IPS-18a (cell line): ENCODE data around the gene SORBS2.

Experiments used
- H3K27ac ChIP-seq: one replicate; pipeline ENCODE4 v1.5.1; 2013; ENCODE audit warnings: low read length
- H3K27me3 ChIP-seq: one replicate; pipeline ENCODE4 v1.6.1; 2013; ENCODE audit warnings: mild to moderate bottlenecking, low read length; ENCODE audit not compliant: control insufficient read depth, insufficient read depth
- H3K36me3 ChIP-seq: one replicate; pipeline ENCODE4 v1.6.1; 2013; ENCODE audit warnings: low read depth, low read length; ENCODE audit not compliant: control insufficient read depth
- H3K4me1 ChIP-seq: one replicate; pipeline ENCODE4 v1.6.1; 2013; ENCODE audit warnings: low read depth, low read length; ENCODE audit not compliant: control insufficient read depth
- H3K4me3 ChIP-seq: one replicate; pipeline ENCODE4 v1.5.1; 2013; ENCODE audit warnings: low read length
- H3K9ac ChIP-seq: one replicate; pipeline ENCODE4 v1.6.1; 2013; ENCODE audit warnings: mild to moderate bottlenecking, low read length, moderate library complexity
- H3K9me3 ChIP-seq: one replicate; pipeline ENCODE4 v1.6.1; 2013; ENCODE audit warnings: low read depth, low read length; ENCODE audit not compliant: control insufficient read depth

SORBS2 gene

DNA sequence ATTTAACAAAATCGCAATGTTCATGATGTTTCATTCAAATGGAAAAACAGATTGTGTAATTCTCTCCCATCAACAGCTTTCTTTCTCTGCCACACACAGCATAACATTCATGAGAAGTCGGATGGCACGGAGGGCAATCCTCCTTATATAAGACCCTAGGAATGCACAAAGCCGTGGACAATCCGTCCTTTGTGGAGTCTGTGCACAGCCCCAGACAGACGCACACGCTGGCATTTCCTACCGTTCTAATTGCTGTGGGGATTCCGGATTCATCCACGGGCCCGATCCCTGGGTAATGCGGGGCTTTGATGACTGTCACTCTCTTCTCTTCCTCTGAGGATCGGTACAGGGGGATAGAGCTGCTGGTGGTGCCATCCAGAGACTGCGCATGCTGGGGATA lies 154.8 kb downstream of the SORBS2 start:
- no peaks in the 10 kb centered on the region for H3K9me3 ChIP-seq
- no peak overlapping the region for H3K27ac ChIP-seq
- H3K9ac ChIP-seq, result no peak overlapping the region
- no peak overlapping the region for H3K4me3 ChIP-seq
- H3K27me3 ChIP-seq, result no peaks in the 10 kb centered on the region
- H3K4me1 ChIP-seq, result peaks cover 37% of the 10 kb centered on the region
- no peaks in the 10 kb centered on the region for H3K36me3 ChIP-seq

DNA sequence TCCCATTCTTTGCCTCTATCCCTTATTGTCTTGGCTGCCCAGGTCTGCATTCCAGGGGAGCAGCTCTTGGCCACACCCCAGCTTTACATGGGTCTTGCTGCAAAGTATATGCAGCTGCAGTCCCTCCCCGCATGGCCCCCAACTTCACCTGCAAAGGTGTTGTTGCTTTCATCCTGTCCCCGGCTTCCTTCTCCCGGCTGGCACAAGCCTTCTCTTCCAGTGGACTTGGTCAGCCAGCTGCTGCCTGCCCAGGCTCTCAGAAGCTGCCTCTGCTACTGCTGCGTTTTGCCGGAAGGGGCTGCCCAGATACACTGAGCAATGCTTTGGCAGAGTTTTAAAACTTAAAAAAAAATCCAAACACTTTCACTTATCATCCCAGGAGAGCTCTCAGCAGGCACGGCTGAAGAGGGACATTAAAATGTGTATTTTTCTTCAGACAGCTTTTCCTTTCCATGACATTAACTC lies 155.5 kb downstream of the SORBS2 start:
- Histone ChIP-seq H3K4me1 (peaks cover 39% of the 10 kb centered on the region), H3K9me3 (no peaks in the 10 kb centered on the region), H3K9ac (no peak overlapping the region), H3K36me3 (no peaks in the 10 kb centered on the region), H3K27me3 (no peaks in the 10 kb centered on the region), H3K4me3 (no peak overlapping the region), H3K27ac (no peak overlapping the region)

DNA sequence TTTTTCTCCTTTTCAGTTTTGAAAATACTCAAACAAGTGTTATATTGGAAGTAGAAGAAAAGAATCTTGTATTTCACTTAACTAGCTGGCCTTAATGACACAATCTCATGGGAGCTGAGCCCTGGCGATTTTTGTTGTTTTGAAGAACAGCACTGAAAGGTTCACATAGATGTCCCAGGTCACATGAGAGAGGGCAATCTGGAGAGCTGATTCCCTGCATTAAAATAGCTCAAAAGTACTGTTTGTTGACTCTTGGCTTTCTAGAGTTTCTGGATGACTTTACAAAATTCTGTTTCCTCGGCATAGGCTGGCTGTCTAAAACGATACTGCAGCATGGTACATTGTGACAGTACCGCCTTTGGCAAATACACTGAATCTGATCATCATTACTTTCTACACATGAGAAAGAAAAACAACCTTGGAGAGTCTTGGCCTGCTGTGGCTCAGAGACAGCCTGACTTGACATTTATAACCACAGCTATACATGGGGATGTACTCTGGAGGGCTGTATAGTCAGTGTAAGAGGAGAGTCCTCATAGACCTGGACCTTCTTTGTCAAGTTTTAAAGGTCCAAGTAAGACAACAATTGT lies 156.9 kb downstream of the SORBS2 start:
- Histone ChIP-seq H3K9me3 (no peaks in the 10 kb centered on the region), H3K27ac (no peak overlapping the region), H3K4me1 (peaks cover 53% of the 10 kb centered on the region), H3K36me3 (no peaks in the 10 kb centered on the region), H3K4me3 (no peak overlapping the region), H3K9ac (no peak overlapping the region), H3K27me3 (no peaks in the 10 kb centered on the region)

DNA sequence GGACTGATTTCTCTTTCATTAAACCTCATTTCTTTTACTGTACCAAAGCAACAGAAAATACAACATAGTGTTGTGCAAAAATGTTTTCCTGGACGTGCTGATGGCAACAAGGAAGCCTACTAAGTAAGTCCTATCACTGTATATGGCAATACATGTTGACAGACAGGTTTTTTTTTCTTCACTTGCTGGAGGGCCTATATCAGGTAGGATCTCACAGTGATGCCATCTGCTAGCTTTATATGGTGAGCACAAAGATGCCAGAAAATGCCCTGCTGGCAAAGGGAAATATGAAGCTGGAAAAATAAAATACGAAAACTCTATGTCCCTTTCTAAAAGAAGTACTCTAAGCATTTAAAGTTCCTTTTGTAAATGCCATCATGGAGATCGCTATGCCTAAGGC lies 157.7 kb downstream of the SORBS2 start:
- Histone ChIP-seq H3K9me3 (no peaks in the 10 kb centered on the region), H3K4me3 (no peak overlapping the region), H3K27me3 (no peaks in the 10 kb centered on the region), H3K36me3 (no peaks in the 10 kb centered on the region), H3K4me1 (peaks cover 54% of the 10 kb centered on the region), H3K27ac (no peak overlapping the region), H3K9ac (no peak overlapping the region)

DNA sequence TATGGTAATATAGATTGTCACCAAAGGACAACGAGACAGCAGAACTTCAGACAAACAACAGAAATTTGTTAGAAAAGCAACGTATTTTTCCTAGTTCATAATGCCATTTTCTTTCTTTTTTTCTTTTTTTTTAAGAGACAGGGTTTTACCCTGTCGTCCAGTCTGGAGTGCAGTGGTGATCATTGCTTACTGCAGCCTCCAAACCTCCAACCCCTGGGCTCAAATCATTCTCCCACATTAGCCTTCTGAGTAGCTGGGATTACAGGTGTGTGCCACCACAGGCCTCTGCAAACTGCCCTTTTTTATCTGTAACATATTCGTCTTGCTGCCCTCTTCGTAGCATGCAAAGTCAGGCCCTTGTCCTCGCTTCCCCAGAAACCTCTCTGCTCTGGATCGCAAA lies 160.1 kb downstream of the SORBS2 start:
- Histone ChIP-seq H3K9me3 (no peaks in the 10 kb centered on the region), H3K27me3 (no peaks in the 10 kb centered on the region), H3K9ac (no peak overlapping the region), H3K4me1 (peaks cover 45% of the 10 kb centered on the region), H3K36me3 (no peaks in the 10 kb centered on the region), H3K27ac (no peak overlapping the region), H3K4me3 (peak overlapping the region; percentile 0)

DNA sequence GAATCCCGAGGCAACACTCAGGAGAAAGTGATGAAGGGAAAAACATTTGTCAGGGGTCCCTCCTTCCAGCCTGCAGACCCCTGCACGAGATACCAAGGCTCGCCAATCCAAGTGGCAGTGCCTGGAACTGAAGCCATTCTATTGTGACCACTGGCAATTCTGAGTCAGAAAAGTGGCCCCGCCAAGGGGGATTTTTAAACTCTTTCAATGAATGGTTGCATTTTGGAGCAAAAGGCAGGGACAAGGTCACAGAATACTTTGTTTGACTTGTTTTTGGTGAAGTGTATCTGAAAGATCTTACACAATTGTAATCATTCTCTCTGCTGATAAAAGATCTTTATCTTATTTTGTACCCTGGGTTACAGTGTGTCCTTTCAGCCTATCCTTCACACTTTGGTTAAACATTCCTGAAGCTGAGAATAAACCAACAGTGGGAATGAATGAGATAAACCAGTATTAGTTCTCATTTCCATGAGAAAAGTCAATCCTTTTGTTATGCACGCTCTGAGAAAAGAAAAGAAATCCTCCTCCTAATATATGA lies 160.8 kb downstream of the SORBS2 start:
- H3K4me1 ChIP-seq, result peaks cover 39% of the 10 kb centered on the region
- H3K27ac ChIP-seq, result no peak overlapping the region
- no peak overlapping the region for H3K9ac ChIP-seq
- H3K9me3 ChIP-seq, result no peaks in the 10 kb centered on the region
- H3K36me3 ChIP-seq, result no peaks in the 10 kb centered on the region
- peak overlapping the region; percentile 0 for H3K4me3 ChIP-seq
- no peaks in the 10 kb centered on the region for H3K27me3 ChIP-seq

DNA sequence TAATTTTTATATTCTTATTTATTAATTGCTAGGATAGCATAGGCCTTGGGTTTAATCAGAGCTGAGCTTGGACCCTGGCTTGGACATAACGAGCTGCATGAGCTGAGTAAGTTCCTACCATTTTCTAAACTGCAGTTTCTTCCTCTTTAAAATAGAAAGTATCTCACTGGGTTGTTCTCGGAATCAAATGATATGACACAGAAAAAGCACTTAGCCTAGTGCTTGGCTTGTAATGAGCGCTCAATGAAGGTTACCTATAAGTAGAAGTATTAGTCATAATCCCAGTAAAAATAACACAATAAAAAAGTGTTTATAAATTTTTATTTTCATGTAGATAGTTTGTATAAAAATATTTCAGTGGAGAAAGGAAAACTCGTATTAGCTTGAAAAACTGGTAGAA lies 163.4 kb downstream of the SORBS2 start:
- no peaks in the 10 kb centered on the region for H3K9me3 ChIP-seq
- H3K27me3 ChIP-seq, result no peaks in the 10 kb centered on the region
- no peaks in the 10 kb centered on the region for H3K36me3 ChIP-seq
- no peak overlapping the region for H3K27ac ChIP-seq
- H3K4me1 ChIP-seq, result peaks cover 36% of the 10 kb centered on the region
- H3K9ac ChIP-seq, result no peak overlapping the region
- H3K4me3 ChIP-seq, result no peak overlapping the region

DNA sequence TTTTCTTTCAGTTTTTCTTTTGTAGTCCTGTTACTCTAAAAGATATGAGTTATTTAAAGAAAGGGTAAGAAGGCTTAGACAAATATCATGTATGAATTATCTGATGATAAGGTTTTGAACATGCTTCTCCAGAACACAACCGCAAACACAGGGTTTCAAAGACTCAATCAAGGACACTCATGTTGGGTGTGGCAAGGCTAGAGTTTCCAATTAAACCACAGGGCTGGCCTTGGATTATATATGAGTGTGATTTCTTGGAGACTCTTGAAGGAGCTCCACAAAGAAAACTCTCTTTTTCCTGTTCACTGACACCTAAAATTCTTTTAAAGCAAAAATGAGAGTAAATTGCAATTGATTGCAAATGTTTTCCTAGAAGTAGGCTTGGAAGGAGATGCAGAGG lies 166.6 kb downstream of the SORBS2 start:
- H3K4me1 ChIP-seq, result peaks cover 28% of the 10 kb centered on the region
- H3K36me3 ChIP-seq, result no peaks in the 10 kb centered on the region
- H3K9me3 ChIP-seq, result no peaks in the 10 kb centered on the region
- H3K9ac ChIP-seq, result no peak overlapping the region
- H3K4me3 ChIP-seq, result no peak overlapping the region
- no peaks in the 10 kb centered on the region for H3K27me3 ChIP-seq
- H3K27ac ChIP-seq, result no peak overlapping the region

DNA sequence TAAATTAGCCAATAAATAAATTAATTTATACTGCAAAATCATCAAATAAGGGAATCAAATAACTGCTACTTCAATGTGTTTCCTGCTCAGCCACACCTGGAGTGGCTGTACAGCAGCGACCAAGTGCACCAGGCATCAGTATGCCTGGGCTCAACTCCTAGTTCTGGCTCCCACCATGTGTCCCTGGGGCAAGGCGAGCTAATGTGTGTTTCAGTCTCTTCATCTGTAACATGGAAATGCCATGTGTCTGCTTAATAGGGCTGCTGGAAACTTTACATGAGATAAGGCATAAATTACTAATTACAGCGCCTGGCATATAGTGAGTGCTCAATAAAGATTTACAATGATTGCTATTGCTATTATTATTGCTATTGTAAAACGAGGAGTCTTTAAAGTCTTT lies 167.6 kb downstream of the SORBS2 start:
- Histone ChIP-seq H3K9me3 (no peaks in the 10 kb centered on the region), H3K4me3 (no peak overlapping the region), H3K27ac (no peak overlapping the region)

DNA sequence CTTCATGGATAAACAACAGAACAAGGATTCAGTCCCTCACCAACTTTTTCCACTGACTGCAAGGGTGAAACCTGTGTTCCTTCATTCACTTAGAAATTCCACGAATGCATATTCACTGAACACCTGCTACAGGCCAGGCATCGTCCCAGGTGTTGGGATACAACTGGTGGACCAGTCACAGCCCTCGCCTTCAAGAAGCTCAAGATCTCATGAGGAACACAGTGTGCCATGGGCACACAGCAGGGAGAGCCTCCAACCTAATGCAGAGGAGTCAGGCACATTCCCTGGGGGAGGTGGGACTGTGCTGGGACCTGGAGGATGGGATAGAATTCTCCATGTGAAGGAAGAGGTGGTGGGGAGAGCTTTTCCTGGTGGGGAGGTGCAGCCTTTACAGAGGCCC lies 169.1 kb downstream of the SORBS2 start:
- no peak overlapping the region for H3K9ac ChIP-seq
- H3K4me3 ChIP-seq, result no peak overlapping the region

More for the DNA sequence above, 167.6 kb downstream of the SORBS2 start:
- no peaks in the 10 kb centered on the region for H3K36me3 ChIP-seq
- H3K27me3 ChIP-seq, result no peaks in the 10 kb centered on the region
- peaks cover 24% of the 10 kb centered on the region for H3K4me1 ChIP-seq
- no peak overlapping the region for H3K9ac ChIP-seq

DNA sequence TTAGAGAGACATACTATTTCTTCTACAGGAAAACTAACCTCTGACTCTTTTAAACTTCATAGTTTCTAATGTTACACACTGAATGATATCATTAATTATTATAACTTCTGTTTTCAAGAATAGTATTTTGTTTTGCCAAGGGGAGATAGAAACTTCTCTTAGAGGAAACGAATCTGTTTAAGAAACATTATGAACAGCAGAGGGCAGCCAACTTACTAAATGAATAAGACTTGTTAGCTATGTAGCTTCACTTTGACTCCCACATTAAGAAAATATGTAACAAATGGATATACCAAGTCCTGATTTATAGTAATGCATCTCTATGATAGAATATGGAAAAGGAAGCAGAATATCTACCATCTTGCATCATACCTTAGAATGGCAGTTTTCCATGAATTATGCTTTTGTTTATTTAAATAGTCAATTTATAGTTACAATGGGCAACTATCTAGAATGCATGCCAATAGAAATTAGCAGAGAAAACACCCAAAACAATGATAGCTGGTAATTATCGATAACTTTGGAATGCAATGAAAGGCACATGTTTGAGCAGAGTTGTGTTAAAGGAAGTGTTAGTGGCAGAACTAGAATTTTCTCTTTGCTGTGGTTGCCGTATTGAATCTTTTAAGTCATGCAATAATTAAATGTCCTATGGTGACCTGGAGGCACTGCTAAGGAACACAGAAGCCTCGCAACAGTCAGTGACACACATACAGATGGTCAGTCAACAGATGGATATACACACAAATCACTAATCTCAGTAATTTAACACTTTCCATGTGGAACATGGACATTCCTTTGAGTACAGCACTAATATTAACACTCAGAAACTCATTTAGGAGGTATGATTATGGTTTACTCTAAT lies 171.0 kb downstream of the SORBS2 start:
- Histone ChIP-seq H3K27ac (no peak overlapping the region), H3K36me3 (no peaks in the 10 kb centered on the region), H3K4me1 (peaks cover 24% of the 10 kb centered on the region), H3K4me3 (no peak overlapping the region), H3K9ac (no peak overlapping the region), H3K9me3 (no peaks in the 10 kb centered on the region), H3K27me3 (no peaks in the 10 kb centered on the region)

More for the DNA sequence above, 169.1 kb downstream of the SORBS2 start:
- Histone ChIP-seq H3K9me3 (no peaks in the 10 kb centered on the region), H3K27ac (no peak overlapping the region), H3K4me1 (peaks cover 24% of the 10 kb centered on the region), H3K27me3 (no peaks in the 10 kb centered on the region), H3K36me3 (no peaks in the 10 kb centered on the region)
